HEK293T (cell line): ENCODE results near the gene OPRM1.

Experiments
- CTCF ChIA-PET: fragments of 350-600 bp; formaldehyde crosslinking; extraction: SDS; loops from one replicate; lab custom pipeline; 2021; ENCODE audit warnings: antibody characterized with exemption, inconsistent platforms; lab: Yijun Ruan, JAX
- POLR2A ChIA-PET: fragments of 350-600 bp; formaldehyde crosslinking; extraction: SDS; loops from one replicate; lab custom pipeline; 2020; ENCODE audit warnings: antibody characterized with exemption, inconsistent platforms; lab: Yijun Ruan, JAX
- DNase-seq: peaks from one replicate; pipeline ENCODE4 v3.0.0; 2012; ENCODE audit warnings: mixed read lengths; ENCODE audit errors: extremely low spot score
- ARNT ChIP-seq: fragments of 450-650 bp; IDR thresholded peaks from 2 replicates; pipeline ENCODE4 v1.6.1; 2017; ENCODE audit warnings: mild to moderate bottlenecking
- BHLHE40 ChIP-seq: fragments of 450-650 bp; IDR thresholded peaks from 2 replicates; pipeline ENCODE4 v1.6.1; 2016; ENCODE audit warnings: mild to moderate bottlenecking, moderate library complexity, borderline replicate concordance
- CTBP1 ChIP-seq: fragments of 450-650 bp; IDR thresholded peaks from 2 replicates; pipeline ENCODE4 v1.6.1; 2016; ENCODE audit warnings: borderline replicate concordance
- ELF4 ChIP-seq: fragments of 450-650 bp; IDR thresholded peaks from 2 replicates; pipeline ENCODE4 v1.6.1; 2017; ENCODE audit warnings: antibody characterized with exemption
- FOXA1 ChIP-seq: fragments of 450-650 bp; IDR thresholded peaks from 2 replicates; pipeline ENCODE4 v1.6.1; 2016; ENCODE audit warnings: mild to moderate bottlenecking
- FOXK2 ChIP-seq: fragments of 450-650 bp; IDR thresholded peaks from 2 replicates; pipeline ENCODE4 v1.6.1; 2016; ENCODE audit warnings: mild to moderate bottlenecking
- FOXM1 ChIP-seq: fragments of 450-650 bp; IDR thresholded peaks from 2 replicates; pipeline ENCODE4 v1.6.1; 2017; ENCODE audit warnings: mild to moderate bottlenecking, borderline replicate concordance
- HDGF ChIP-seq: fragments of 450-650 bp; IDR thresholded peaks from 2 replicates; pipeline ENCODE4 v1.6.1; 2017; ENCODE audit warnings: antibody characterized with exemption, borderline replicate concordance
- L3MBTL2 ChIP-seq: fragments of 450-650 bp; conservative IDR thresholded peaks from 2 replicates; pipeline ENCODE4 v1.6.1; 2016; ENCODE audit warnings: mild to moderate bottlenecking
- LEF1 ChIP-seq: fragments of 450-650 bp; IDR thresholded peaks from 2 replicates; pipeline ENCODE4 v1.6.1; 2017; ENCODE audit warnings: mild to moderate bottlenecking, borderline replicate concordance
- NFRKB ChIP-seq: fragments of 450-650 bp; IDR thresholded peaks from 2 replicates; pipeline ENCODE4 v1.6.1; 2016; ENCODE audit warnings: mild to moderate bottlenecking, moderate library complexity
- SP1 ChIP-seq: fragments of 450-650 bp; IDR thresholded peaks from 2 replicates; pipeline ENCODE4 v1.6.1; 2017
- SUZ12 ChIP-seq: fragments of 450-650 bp; IDR thresholded peaks from 2 replicates; pipeline ENCODE4 v1.6.1; 2016; ENCODE audit warnings: mild to moderate bottlenecking
- TARDBP ChIP-seq: fragments of 450-650 bp; IDR thresholded peaks from 2 replicates; pipeline ENCODE4 v1.6.1; 2016
- ZNF384 ChIP-seq: fragments of 450-650 bp; IDR thresholded peaks from 2 replicates; pipeline ENCODE4 v1.6.1; 2016
- TF ChIP-seq, protein P1 (sequence below): fragments of 450-650 bp; IDR thresholded peaks from 2 replicates; pipeline ENCODE4 v1.6.1; 2016

The OPRM1 gene

DNA sequence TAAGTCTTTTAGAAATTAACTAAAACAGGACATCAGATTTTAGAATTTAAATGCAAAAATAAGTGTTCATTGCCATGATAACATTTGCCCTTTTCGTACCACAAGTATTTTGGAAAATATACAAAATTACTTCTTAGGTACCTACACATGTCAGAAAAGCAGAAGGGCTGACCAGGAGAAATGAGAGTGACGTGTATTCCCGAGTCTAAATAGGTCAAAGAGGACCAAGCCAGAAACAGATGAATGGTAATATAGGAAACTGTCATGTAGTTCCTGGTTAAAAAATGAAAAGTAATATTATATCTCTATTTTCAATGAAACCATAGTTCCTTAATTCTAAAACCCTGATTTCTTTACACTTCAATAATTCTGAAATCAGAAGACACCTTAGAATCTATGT lies 191.4 kb downstream of the OPRM1 start:
- ChIA-PET POLR2A (no interaction called here), CTCF (no interaction called here)
- TF ChIP-seq SUZ12, result no peak
- TF ChIP-seq HDGF, result no peak
- TF ChIP-seq, protein P1, sequence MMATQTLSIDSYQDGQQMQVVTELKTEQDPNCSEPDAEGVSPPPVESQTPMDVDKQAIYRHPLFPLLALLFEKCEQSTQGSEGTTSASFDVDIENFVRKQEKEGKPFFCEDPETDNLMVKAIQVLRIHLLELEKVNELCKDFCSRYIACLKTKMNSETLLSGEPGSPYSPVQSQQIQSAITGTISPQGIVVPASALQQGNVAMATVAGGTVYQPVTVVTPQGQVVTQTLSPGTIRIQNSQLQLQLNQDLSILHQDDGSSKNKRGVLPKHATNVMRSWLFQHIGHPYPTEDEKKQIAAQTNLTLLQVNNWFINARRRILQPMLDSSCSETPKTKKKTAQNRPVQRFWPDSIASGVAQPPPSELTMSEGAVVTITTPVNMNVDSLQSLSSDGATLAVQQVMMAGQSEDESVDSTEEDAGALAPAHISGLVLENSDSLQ, result no peak
- TF ChIP-seq ARNT, result no peak
- TF ChIP-seq FOXK2, result no peak
- no peak for TF ChIP-seq ELF4
- no peak for TF ChIP-seq L3MBTL2
- no peak for TF ChIP-seq SP1
- no peak for TF ChIP-seq LEF1
- no peak for TF ChIP-seq ZNF384
- no peak for TF ChIP-seq CTBP1
- no peak for TF ChIP-seq TARDBP
- TF ChIP-seq FOXA1, result no peak
- TF ChIP-seq FOXM1, result no peak
- TF ChIP-seq NFRKB, result no peak

GRCh38 chr6:154230910-154231595 lies 192.0 kb downstream of the OPRM1 start:
- ChIA-PET POLR2A (no interaction called here), CTCF (no interaction called here)
- TF ChIP-seq L3MBTL2 (no peak), SUZ12 (no peak), CTBP1 (no peak), FOXM1 (no peak), ELF4 (no peak), BHLHE40 (no peak), ZNF384 (no peak), LEF1 (no peak), NFRKB (no peak), HDGF (no peak), TARDBP (no peak), FOXA1 (no peak)
- no peak for DNase-seq

More for the DNA sequence above, 191.4 kb downstream of the OPRM1 start:
- DNase-seq, result no peak

- POLR2A ChIA-PET, result no interaction called here
- no peak for DNase-seq
- CTCF ChIA-PET, result interaction anchor here (0.6 kb wide), 1 partner anchor 17 kb away, joined by 3 read pairs; no protein-coding TSS in a partner anchor
- TF ChIP-seq TARDBP (no peak), FOXM1 (no peak)
Observed at GRCh38 chr6:154232013-154232910, 193.2 kb downstream of the OPRM1 start.

GRCh38 chr6:154233383-154233782 lies 194.3 kb downstream of the OPRM1 start:
- CTCF ChIA-PET, result no interaction called here
- POLR2A ChIA-PET, result no interaction called here
- TF ChIP-seq ZNF384 (no peak), CTBP1 (no peak), NFRKB (no peak), FOXM1 (no peak), SUZ12 (no peak), LEF1 (no peak)
- TF ChIP-seq, protein P1, result no peak
- DNase-seq, result no peak

GRCh38 chr6:154234019-154234772 lies 195.2 kb downstream of the OPRM1 start:
- TF ChIP-seq SP1 (no peak), CTBP1 (no peak), LEF1 (no peak), ARNT (no peak), FOXA1 (no peak), ELF4 (no peak), BHLHE40 (no peak), L3MBTL2 (no peak), NFRKB (no peak), FOXK2 (no peak)
- no peak for DNase-seq
- POLR2A ChIA-PET, result no interaction called here
- CTCF ChIA-PET, result no interaction called here

GRCh38 chr6:154236646-154237301 lies 197.7 kb downstream of the OPRM1 start:
- TF ChIP-seq HDGF (no peak), SP1 (no peak), FOXK2 (no peak), TARDBP (no peak), SUZ12 (no peak), BHLHE40 (no peak), ZNF384 (no peak), LEF1 (no peak), L3MBTL2 (no peak), NFRKB (no peak), ARNT (no peak), CTBP1 (no peak), FOXM1 (no peak), ELF4 (no peak), FOXA1 (no peak)
- TF ChIP-seq, protein P1, result no peak
- ChIA-PET CTCF (no interaction called here), POLR2A (no interaction called here)
- DNase-seq, result no peak
